ENCODE measurements around the gene UBXN1.

The UBXN1 gene, protein sequence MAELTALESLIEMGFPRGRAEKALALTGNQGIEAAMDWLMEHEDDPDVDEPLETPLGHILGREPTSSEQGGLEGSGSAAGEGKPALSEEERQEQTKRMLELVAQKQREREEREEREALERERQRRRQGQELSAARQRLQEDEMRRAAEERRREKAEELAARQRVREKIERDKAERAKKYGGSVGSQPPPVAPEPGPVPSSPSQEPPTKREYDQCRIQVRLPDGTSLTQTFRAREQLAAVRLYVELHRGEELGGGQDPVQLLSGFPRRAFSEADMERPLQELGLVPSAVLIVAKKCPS

DNA sequence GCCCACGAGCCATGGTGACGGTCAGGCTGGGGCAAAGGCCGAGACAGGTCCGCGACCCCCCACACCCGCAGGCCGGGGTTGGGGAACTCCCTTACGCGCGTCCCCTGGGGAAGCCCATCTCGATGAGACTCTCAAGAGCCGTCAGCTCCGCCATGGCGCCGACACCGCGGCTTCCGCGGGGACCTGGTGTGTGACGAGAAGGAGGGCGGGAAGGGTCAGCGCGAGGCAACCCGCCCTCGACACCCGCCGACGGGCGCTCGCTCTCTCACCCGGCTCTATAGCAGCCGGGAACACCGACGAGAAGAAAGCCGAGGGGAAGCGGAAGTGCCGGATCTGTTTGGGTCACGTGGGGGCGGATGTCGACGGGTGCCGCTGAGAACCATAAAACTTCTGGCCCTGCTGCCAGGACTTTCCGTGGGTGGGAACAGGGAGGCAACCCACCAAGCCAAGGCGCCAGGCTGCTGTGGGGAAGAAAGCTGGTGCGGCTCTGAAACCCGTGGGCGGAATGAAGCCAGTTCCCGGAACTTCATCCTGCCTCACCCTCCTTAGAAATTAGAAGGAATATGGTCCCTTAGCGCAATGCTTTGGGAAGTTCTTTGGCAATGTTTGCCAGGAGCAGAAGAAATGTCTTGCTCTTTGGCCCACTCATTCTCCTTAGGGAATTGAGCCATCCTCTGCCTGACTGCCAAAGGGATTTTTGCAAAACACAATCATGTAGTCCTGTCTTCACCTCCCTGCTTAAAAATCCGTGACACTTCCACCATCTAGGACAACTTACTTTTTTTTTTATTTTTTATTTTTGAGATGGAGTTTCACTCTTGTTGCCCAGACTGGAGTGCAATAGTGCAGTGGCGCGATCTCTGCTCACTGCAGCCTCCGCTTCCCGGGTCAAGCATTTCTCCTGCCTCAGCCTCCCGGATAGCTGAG, at the start of gene UBXN1:
UBXN1 (minus strand) TSS at position 304 of the 927 bp plus-strand sequence; CDS start at position 154, 150 bp downstream.
- peak; percentile 79 for DNase-seq

DNA sequence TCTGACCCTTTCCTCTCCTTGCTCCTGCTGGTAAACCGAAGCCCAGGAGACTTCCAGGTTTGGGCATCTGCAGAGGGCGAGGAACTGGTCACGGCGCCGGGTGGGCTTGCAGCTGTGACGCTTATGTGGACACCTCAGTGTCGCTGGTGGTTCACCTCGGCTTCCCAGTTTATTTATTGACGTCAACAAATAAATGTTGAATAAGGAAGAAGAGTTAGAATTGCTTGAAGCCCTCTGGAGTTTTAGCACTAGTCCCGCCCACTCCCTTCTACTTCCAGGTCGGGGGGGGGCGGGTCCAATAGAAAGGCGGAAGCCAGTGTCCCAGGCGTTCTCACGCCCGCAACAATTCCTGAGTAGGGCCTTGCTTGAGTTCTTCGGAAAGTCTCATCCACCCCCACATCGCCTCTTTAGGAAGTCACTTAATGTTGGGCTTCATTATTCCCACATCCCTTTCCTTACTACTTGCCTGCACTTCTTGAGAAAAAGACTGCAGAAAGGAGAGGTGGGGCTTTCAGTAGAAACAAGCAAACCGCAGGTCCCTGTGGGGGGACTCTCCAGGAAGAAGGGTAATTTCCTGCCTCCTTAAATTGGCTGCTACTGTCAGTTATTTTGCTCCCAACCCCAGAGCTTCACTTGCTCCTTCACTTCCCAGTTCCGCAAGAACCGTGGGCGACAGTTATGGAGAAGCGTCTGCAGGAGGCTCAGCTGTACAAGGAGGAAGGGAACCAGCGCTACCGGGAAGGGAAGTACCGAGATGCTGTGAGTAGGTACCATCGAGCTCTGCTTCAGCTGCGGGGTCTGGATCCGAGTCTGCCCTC, 49.5 kb upstream of the UBXN1 start, which contains the start of gene TTC9C:
TTC9C (plus strand) TSS at position 316 of the 818 bp plus-strand sequence; CDS start at position 679, 363 bp downstream.
- DNase-seq, result peak; percentile 79

DNA sequence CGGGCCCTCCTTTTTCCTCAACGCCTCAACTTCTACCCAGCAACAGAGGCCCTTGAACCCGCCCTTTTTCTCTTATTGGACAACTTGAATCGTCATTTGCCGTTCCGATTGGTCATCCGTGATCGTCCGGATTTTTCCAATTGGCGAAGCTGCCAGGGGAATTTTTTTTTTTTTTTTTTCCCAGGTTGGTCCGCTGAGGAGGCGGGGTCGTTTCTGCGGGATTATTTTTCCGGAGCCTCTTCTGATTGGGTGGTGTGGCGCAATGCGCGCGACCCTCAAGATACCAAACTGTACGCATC, 48.9 kb upstream of the UBXN1 start:
- DNase-seq, result peak; percentile 78

DNA sequence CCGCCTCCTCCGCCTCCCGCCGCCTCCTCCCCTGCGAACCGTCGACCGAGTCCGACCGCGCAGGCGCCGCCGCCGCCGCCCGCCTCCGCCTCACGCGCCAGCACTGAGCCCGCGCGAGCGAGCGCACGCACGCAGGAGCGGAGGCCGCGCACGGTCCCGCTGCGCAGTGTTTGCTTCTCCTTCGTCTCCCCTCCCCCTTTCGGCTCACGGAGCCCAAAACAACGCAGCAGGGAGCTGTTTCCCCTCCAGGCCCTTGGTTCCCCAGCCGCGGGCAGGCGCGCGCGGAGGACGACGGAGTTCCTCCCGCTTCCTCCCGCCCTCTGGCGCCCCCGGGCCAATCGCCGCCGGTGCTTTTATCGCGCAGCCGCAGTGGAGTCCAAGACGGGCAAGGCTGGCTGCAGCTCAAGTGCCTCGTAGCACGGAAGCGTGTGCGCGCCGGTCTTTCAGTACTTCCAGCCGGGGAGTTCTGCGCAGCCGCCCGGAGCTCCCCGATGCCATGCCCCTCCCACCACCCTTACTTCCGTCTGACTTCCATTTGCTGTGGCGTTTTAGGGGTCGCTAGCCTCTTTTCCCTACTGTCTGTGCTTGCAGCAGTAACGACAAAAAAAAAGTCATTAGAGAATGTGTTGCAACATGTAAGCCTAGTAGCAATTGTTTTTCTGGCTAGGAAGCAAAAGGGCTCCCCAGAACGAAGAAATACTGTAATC, 48.4 kb upstream of the UBXN1 start, which contains the start of gene HNRNPUL2:
HNRNPUL2 (minus strand) TSS at position 293 of the 707 bp plus-strand sequence. CDS start 301 bp downstream, outside the sequence.
- DNase-seq, result peak; percentile 98

DNA sequence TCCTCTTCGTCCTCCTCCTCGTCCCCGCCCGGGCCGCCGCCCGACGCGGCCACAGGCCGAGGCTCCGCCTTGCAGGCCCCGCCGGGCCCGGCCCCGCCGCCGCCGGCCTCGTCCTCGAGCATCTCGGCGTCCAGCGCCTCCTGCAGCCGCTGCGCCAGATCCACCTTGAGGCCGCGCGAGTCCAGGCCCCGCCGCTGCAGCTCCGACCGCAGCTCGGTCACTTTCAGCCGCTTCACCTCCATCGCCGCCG, 48.0 kb upstream of the UBXN1 start:
- no peak for DNase-seq

DNA sequence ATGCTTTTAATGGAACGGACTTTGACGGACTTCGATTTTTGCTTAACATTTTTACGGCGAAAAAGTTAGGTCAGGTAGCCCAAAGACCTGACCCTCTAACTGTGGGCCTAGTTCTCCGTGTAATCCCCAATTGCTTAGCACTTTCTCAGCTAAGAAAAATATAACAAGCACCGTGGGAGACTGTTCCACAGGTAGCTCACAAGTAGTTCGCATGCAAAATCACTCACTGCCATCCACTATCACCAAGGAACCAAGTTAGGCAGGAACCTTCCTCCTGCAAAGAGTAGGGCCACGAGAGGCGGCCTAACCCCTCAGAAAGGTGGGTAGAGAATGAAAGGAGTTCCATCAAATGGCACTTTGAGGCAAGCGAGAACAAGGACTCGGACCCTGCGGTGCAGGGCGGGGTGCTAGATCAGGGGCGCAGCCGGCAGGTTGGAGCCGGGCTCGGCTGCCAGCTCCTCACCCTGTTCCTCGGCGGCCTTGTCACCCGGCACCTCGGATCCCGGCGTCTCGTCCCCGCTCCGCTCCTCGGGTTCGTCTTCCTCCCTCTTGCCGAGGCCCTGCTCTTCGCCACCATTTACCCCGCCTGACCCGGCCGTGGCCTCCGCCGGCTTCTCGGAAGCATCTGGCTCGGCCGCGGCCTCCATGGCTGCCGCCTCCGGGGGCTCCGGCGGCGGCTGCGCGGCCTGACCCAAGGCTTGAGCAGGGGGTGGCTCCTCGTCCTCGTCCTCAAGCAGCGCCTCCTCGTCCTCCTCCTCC, 47.5 kb upstream of the UBXN1 start:
- DNase-seq, result no peak

DNA sequence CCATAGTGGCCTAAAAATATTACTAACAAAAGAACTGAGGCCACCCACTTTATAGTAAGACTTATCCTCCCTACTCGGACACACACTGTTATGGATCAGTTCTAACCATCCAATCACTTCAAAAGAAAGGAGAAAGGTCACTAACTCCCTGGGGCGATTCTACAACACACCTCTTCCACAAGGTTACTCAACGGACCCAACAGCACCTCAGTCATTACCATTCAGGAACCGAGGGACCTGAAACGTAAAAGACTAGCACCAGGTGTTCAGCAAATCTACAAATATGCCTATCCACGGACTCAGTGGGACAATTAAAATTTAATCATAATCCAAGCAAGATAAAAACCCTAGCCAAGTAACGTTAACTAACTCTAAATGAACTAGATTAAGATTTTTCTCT, 46.8 kb upstream of the UBXN1 start:
- DNase-seq, result no peak

DNA sequence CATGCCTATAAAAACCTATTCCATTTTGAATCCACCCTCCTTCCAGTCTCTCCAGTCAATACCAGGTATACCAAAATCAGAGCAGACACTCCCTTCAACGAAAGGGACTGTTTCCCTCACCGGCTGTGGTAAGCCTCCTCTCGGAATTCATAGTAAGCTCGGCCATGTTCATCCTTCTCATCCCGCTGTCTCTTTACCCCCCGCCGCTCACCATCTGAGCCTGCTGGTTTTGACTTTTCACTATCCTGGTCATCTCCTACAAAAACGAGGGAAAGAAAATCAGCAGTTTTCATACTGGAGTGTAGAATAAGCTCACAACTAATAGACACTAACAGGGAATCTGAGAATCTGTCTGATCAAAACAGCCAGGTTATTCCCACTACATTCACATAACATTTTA, 45.3 kb upstream of the UBXN1 start:
- DNase-seq, result peak; percentile 1

DNA sequence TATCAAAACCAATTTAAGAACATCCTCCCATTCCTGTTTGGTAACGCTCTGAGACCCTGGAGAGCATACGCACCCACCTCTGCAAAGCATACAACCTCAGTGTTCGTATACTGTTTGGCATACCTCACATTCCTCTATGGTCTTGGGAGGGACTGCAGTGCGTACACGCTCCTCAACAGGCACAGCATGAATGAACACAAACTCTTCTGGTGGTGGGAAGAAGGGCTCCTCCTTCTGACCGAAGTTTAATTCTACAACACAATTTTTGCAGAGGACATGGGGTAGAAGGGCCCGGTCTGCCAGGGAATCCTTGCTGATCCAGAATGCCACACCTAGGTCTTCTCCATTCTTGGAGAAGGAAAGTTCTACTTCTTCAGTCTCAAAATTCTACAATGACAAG, 43.1 kb upstream of the UBXN1 start:
- no peak for DNase-seq

DNA sequence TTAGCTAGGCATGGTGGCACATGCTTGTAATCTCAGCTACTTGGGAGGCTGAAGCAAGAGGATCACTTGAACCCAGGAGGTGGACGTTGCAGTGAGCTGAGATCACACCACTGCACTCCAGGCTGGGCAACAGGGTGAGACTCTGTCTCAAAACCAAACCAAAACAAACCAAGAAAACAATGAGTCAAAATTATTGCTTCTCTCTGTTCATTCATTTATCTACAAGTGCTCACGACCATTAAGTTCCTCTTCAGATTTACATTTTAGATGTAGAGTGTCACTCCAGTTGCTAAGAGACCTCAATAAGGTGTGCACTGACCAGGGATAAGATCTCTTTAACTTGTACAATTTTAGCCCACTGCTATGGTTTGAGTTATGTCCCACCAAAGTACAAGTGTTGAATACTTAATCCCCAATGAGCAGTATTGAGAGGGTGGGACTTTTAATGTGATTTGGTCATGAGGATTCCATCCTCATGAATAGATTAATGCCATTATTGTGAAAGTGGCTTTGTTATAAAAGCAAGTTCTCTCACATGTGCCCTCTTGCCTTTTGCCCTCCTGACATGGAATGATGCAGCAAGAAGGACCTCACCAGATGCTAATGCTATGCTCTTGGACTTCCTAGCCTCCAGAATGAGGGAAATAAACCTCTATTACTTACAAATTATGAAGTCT, 40.6 kb upstream of the UBXN1 start:
- DNase-seq, result no peak

DNA sequence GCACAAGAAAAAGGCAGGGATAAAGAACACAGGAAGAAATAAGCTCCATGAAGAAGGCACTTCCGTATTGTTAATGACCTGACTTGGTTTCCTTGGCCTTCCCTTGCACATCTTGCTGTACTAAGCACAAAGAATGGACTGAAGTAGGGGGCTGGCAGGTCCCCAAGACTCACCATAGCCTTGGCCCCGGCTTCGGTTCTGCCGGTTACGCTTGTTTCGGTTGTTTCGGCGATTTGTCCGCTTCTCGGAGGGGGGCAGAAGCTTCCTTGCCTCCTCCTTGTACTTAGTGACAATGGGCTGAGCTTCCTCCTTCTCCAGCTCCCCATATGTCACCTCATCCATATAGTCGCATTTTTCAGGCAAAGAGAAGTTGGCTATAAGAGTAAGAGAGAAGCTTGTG, 37.9 kb upstream of the UBXN1 start:
- DNase-seq, result no peak

DNA sequence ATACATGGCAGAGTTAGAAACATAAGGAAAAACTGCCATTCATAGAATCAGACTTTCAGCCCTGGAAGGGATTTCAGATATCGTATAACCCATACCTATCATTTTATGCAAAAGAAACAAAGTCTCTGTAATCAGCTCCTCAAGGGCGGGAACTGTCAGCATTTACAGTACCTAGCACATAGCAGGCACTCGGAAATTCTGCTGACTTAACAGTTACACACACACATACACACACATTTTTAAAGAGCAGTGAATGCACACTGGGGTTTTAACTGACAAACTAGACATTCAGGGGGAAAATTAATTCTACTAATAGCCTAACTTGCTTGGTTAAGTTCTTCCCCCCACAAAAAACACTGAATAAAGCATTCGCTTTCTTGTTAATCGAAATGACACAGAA, 37.3 kb upstream of the UBXN1 start:
- DNase-seq, result no peak

DNA sequence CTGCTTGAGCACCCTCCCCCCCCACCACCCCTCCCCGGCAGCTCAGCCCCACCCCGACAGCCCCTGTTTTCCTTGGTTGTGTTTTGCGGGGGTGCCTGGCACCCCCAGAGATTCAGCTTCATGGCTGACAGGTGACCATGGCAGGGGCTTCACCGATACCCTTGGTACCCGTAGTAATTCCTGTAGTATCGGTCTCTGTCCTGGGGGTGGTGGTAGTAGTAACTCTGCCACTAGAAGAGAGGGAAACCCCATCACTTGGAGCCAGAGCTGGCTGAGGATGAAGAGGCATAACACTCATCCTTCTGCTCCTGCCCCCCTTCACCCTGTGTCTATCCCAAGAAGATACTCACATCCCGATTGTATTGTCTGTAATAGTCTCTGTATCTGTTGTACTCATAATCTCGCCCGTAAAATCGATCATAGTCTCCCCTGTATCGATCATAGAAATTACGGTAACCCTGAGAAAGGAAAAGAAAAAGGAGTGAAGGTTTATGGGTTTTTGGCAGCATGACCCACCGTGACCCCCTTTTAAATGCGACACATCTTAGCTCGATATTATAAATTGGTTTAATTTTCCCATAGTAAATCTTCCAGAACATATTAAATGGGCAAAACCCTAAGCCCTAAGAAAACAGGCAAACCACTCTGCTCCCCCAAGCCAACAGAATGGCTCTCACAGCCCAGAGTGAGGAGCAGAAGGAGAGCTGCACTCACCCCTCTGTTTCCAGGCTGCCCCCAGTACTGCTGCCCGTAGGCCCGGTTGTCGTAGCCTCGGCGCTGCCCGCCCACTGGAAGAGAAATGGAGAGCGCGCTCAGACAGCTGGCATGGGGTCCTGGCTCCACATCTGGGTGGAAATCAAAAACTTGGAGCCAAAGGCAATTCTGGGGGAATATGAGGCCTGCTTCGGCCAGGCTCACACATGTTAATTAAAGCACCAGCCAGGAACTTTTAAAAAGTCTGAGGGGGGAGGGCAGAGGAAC, 36.6 kb upstream of the UBXN1 start:
- no peak for DNase-seq

DNA sequence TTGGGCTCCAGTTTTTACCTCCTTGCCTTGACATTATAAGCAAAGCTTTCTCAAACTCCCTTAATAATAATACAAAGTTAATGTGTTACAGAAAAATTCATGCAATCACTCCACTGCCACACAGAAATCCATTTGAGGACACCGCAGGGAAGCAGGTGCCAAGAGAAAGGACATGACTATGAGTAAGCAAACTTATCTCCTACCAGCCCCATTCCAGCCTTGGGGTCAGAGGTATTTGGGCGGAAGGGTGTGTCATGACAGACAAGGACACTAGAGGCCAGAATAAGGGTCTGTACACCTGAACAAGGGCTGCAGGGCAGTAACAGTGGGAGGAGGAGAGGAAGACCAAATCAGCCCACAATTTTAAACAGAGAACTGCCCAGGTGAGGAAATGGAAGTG, 34.5 kb upstream of the UBXN1 start:
- DNase-seq, result no peak

DNA sequence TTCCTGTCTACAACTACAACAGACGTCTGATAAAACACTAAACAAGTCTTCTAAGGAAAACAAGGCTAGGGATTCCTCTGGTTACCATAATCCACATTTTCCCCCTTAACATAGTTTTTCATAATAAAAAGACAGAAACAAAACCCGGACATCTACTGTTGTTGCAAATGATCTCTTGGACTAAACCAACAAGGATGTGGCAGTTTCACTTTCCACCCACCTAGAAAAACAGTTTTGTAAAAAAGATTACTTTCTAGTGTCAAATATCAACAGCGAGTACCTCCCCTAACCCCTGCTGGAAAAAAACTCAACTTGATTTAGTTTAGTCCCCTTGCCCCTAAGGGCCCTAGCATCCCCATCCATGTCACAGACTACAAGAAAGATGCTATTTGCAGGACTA, 34.0 kb upstream of the UBXN1 start:
- DNase-seq, result no peak

DNA sequence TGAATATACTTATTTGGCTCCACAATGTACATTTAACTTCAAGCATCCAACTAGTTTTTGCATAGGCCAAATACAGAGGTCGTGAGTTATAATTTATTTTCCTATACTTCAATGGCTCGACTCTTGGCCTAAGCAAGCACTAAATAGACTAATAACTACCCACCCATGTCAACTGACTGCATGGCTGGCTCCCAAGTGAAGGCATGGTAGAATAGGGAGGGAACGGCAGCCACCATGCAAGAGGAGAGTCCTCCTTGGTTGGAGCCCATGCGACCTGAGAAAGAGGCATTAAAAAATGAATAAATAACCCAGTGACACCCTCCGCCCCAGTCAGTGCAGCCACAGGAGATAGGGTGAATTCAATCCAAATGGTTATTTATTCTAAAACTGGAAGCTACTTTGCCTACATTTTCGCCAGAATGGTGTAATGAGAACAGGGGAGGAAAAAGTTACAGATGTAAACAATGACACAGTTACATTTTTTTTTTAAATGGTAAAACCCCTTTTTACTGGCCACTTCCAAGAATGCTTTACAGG, 33.5 kb upstream of the UBXN1 start:
- no peak for DNase-seq

DNA sequence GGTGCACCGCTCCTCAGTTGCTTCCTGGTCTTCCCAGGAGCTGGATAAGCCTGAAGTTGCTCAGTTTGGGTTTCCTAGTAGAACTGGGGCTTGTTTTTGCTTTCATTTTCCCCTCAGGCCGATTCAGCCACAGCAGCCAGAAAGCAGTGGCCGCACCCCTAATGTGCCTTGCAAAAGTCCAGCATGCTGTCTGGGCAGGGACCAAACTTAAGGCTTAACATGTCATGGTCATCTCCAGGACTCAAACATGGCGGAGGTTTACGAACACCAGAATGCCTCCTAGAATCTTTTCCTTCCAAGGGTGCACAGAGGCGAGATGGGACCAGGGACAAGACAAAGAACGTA, 31.1 kb upstream of the UBXN1 start:
- DNase-seq, result no peak

DNA sequence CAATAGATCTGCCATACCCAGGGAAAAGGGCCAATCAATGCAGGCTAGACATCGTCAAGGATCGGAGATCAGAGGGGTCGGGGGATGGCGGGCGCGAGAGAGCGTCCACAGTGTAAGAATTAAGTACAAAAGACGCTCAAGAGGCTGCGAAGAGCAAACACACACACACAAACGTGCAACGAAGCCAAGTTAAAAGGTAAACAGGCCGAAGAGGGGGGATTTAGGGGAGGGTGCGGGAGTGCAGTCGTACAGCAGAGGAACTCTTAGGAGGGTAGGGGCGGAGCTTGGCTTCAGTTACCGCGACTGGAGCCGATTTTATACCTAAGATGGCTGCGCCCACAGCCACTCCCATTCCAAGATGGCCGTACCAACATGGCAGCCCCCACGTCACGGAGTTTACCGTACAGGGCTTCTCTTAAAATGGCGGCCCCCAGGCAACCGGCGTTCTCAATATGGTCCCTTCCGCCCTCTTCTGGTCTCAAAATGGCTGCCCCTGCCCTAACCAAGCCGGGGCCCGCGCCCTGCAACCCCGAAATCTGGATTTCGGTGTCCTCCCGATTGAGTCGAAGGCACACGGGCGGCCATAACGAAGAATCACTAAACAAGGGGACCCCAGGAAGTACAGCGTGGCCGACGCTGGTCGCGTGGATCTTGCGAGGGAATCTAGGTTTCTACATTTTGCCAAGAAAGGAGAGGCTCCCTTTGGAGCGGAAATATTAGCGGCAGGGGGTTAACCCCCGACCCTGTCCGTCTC, 30.6 kb upstream of the UBXN1 start:
- peak; percentile 95 for DNase-seq

DNA sequence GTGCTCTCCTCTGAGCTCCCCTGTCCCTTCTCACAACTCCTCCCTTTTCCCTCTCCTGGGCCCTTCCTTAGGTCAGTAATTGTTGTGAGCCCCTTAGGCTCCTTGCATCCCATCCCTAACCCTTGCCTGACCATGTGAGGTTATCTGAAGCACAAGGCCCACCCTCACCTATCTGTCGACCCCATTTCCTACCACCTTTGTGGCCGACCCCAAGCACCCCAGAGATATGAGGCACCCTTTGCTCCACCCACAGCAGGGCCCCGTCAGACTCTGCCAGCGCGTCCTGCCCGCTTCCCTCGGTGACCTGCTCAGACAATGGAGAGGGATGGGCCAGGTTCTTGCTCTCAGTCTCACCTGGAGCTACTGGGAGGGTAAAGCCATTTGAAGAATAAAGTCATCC, 29.9 kb upstream of the UBXN1 start:
- peak; percentile 63 for DNase-seq
